Erythroblast (primary cell): ENCODE results near the gene ARL4C.
"Not testable (repeated sequence)": the region's sequence is repeated elsewhere in the genome, so short reads cannot be mapped to it uniquely, and the experiment has no call there.

ENCODE experiments used
- DNase-seq, 2 experiments: peaks; one replicate each; lab custom pipeline; 2025; lab: John Stamatoyannopoulos, UW
- GATA1 ChIP-seq: IDR thresholded peaks from 2 replicates; pipeline ENCODE4 v1.6.1; 2011; ENCODE audit warnings: low read depth, mild to moderate bottlenecking, control low read depth, low read length, moderate library complexity
- POLR2A ChIP-seq: IDR thresholded peaks from 2 replicates; pipeline ENCODE4 v1.6.1; 2011; ENCODE audit warnings: mild to moderate bottlenecking, low read length

The ARL4C gene

GRCh38 chr2:234474654-234475053 is 22.2 kb downstream of the ARL4C start:
- TF ChIP-seq POLR2A (no peak), GATA1 (no peak)
- DNase-seq: no peak

GRCh38 chr2:234472155-234472554 is 24.7 kb downstream of the ARL4C start:
- TF ChIP-seq GATA1: no peak
- TF ChIP-seq POLR2A: no peak
- no peak for DNase-seq

- TF ChIP-seq GATA1 (no peak), POLR2A (no peak)
- DNase-seq: no peak
These were observed 26.9 kb downstream of the ARL4C start for GRCh38 chr2:234469972-234470371.

- DNase-seq: no peak
- no peak for TF ChIP-seq GATA1
- no peak for TF ChIP-seq POLR2A
These were observed 27.5 kb downstream of the ARL4C start for GRCh38 chr2:234469251-234469845.

- no peak for DNase-seq
These were observed 28.4 kb downstream of the ARL4C start for GRCh38 chr2:234468503-234468902.

GRCh38 chr2:234467289-234467688 is 29.6 kb downstream of the ARL4C start:
- TF ChIP-seq POLR2A (no peak), GATA1 (no peak)
- no peak for DNase-seq

More at GRCh38 chr2:234468503-234468902, 28.4 kb downstream of the ARL4C start:
- no peak for TF ChIP-seq GATA1
- TF ChIP-seq POLR2A: no peak

- DNase-seq: no peak
- TF ChIP-seq GATA1 (no peak), POLR2A (no peak)
These were observed 32.6 kb downstream of the ARL4C start for GRCh38 chr2:234464291-234464645.

- TF ChIP-seq GATA1 (no peak), POLR2A (no peak)
- no peak for DNase-seq
These were observed 33.1 kb downstream of the ARL4C start for GRCh38 chr2:234463626-234464290.

- TF ChIP-seq GATA1 (no peak), POLR2A (no peak)
- no peak for DNase-seq
These were observed 34.5 kb downstream of the ARL4C start for GRCh38 chr2:234462218-234462992.

- TF ChIP-seq GATA1 (no peak), POLR2A (no peak)
- DNase-seq: no peak
These were observed 37.4 kb downstream of the ARL4C start for GRCh38 chr2:234459401-234460009.

GRCh38 chr2:234458466-234458865 is 38.4 kb downstream of the ARL4C start:
- no peak for DNase-seq
- TF ChIP-seq GATA1: no peak
- no peak for TF ChIP-seq POLR2A

- no peak for TF ChIP-seq POLR2A
- TF ChIP-seq GATA1: no peak
- no peak for DNase-seq
These were observed 39.5 kb downstream of the ARL4C start for GRCh38 chr2:234457421-234457820.

- not testable (repeated sequence) for DNase-seq
These were observed 41.6 kb downstream of the ARL4C start for GRCh38 chr2:234455246-234455645.

GRCh38 chr2:234454433-234454832 is 42.4 kb downstream of the ARL4C start:
- DNase-seq: no peak
- TF ChIP-seq GATA1 (no peak), POLR2A (no peak)
